H1 (cell line): ENCODE measurements around the gene UBE2J1. TPM values are rescaled to one million over a fixed set of nuclear protein-coding genes. Genes with fewer than 3 reads are reported as not detected.

Experiments used
- CTCF ChIA-PET: fragments of 300-600 bp; sonication (Branson Sonifier 250); formaldehyde crosslinking; loops from one replicate; lab custom pipeline; 2021; ENCODE audit not compliant: partially characterized antibody; lab: Charles Lee
- POLR2A ChIA-PET: fragments of 300-600 bp; sonication (Branson Sonifier 250); formaldehyde crosslinking; loops from one replicate; lab custom pipeline; 2021; ENCODE audit warnings: inconsistent platforms; ENCODE audit not compliant: partially characterized antibody; lab: Charles Lee
- DNase-seq, 2 experiments: peaks; one replicate each; pipeline versions ENCODE4 v3.0.0 to v3.0.0-alpha.2; 2010 to 2022; ENCODE audit warnings: low spot score in 2 of 2, low read depth in 1 of 2, mixed read lengths in 1 of 2
- FAIRE-seq: peaks from 2 replicates; lab custom pipeline; 2011; peaks lifted over from hg19 to GRCh38; lab: Jason Lieb, UNC
- H2AFZ ChIP-seq: 2 replicates; pipeline ENCODE4 v1.8.1; 2012; ENCODE audit warnings: low read length, inconsistent platforms
- H2AK5ac ChIP-seq: 2 replicates; pipeline ENCODE4 v1.6.1; 2013; ENCODE audit warnings: low read depth, low read length
- H2BK120ac ChIP-seq: replicated peaks from 2 replicates; pipeline ENCODE3; 2013; ENCODE audit warnings: low read depth, low read length, inconsistent platforms
- H2BK12ac ChIP-seq: 2 replicates; pipeline ENCODE4 v1.6.1; 2013; ENCODE audit warnings: low read depth, low read length
- H2BK15ac ChIP-seq: 2 replicates; pipeline ENCODE4 v1.6.1; 2013; ENCODE audit warnings: low read length
- H2BK20ac ChIP-seq: 2 replicates; pipeline ENCODE4 v1.6.1; 2013; ENCODE audit warnings: low read length
- H2BK5ac ChIP-seq: 2 replicates; pipeline ENCODE4 v1.6.1; 2013; ENCODE audit warnings: low read depth, low read length
- H3K14ac ChIP-seq: 2 replicates; pipeline ENCODE4 v1.6.1; 2013; ENCODE audit warnings: inconsistent platforms; ENCODE audit not compliant: insufficient read length
- H3K18ac ChIP-seq: 2 replicates; pipeline ENCODE4 v1.6.1; 2013; ENCODE audit warnings: low read length; ENCODE audit errors: extremely low read depth
- H3K23ac ChIP-seq: 2 replicates; pipeline ENCODE4 v1.6.1; 2013; ENCODE audit warnings: inconsistent platforms; ENCODE audit not compliant: insufficient read length
- H3K23me2 ChIP-seq: 2 replicates; pipeline ENCODE4 v1.6.1; 2013; ENCODE audit warnings: low read depth, low read length
- H3K27ac ChIP-seq: 2 replicates; pipeline ENCODE4 v1.6.1; 2011; ENCODE audit warnings: low read depth, low read length, inconsistent platforms
- H3K27me3 ChIP-seq, 4 experiments: replicated peaks in 1 of 4; 1 replicate in 1 of 4; 2 replicates in 3 of 4; pipeline versions ENCODE4 v1.6.1 to v1.8.1; 2011 to 2013; ENCODE audit warnings: low read length in 3 of 4, mild to moderate bottlenecking in 3 of 4, inconsistent platforms in 2 of 4, mixed read lengths in 2 of 4, moderate library complexity in 1 of 4; ENCODE audit not compliant: control insufficient read depth in 3 of 4, insufficient read depth in 3 of 4; ENCODE audit errors: extremely low read depth in 1 of 4
- H3K36me3 ChIP-seq, 4 experiments: 2 replicates each; pipeline versions ENCODE4 v1.6.1 to v1.8.1; 2011 to 2013; ENCODE audit warnings: mild to moderate bottlenecking in 4 of 4, low read length in 3 of 4, moderate library complexity in 2 of 4, control low read depth in 1 of 4, inconsistent platforms in 1 of 4; ENCODE audit not compliant: insufficient read depth in 4 of 4, control insufficient read depth in 2 of 4
- H3K4ac ChIP-seq: replicated peaks from 2 replicates; pipeline ENCODE3; 2013; ENCODE audit warnings: low read length, low read depth, mixed read lengths, inconsistent platforms; ENCODE audit not compliant: insufficient read length
- H3K4me1 ChIP-seq, 4 experiments: replicated peaks in 1 of 4; 1 replicate in 1 of 4; 2 replicates in 3 of 4; pipeline versions ENCODE4 v1.6.1 to v1.8.1; 2011 to 2013; ENCODE audit warnings: low read length in 3 of 4, inconsistent platforms in 2 of 4, mixed read lengths in 1 of 4; ENCODE audit not compliant: insufficient read depth in 4 of 4, control insufficient read depth in 3 of 4
- H3K4me2 ChIP-seq, 2 experiments: 2 replicates each; pipeline versions ENCODE4 v1.6.1 to v1.8.1; 2011 to 2013; ENCODE audit warnings: low read depth in 2 of 2, low read length in 2 of 2, control low read depth in 1 of 2, inconsistent platforms in 1 of 2, mild to moderate bottlenecking in 1 of 2; ENCODE audit not compliant: insufficient read depth in 1 of 2
- H3K4me3 ChIP-seq, 4 experiments: fragments of 200-600, 300-600 bp in 1 of 4; sonication (generic), shearing (Covaris generic), sonication (Bioruptor Twin) in 1 of 4; 2 replicates each; pipeline versions ENCODE4 v1.5.1 to v1.8.1; 2011 to 2016; ENCODE audit warnings: low read length in 4 of 4, low read depth in 3 of 4, control low read depth in 2 of 4, inconsistent platforms in 2 of 4, mild to moderate bottlenecking in 2 of 4, mixed read lengths in 1 of 4, moderate library complexity in 1 of 4; ENCODE audit not compliant: insufficient read depth in 2 of 4; ENCODE audit errors: extremely low read depth in 1 of 4
- H3K56ac ChIP-seq: replicated peaks from 2 replicates; pipeline ENCODE3; 2013; ENCODE audit warnings: low read depth, mild to moderate bottlenecking, mixed read lengths, low read length, inconsistent platforms; ENCODE audit not compliant: insufficient read length
- H3K79me1 ChIP-seq: 2 replicates; pipeline ENCODE4 v1.6.1; 2013; ENCODE audit warnings: low read depth, low read length, control low read depth
- H3K79me2 ChIP-seq, 2 experiments: 2 replicates each; pipeline versions ENCODE4 v1.6.1 to v1.8.1; 2012 to 2013; ENCODE audit warnings: low read length in 2 of 2, mild to moderate bottlenecking in 2 of 2, inconsistent platforms in 1 of 2; ENCODE audit not compliant: insufficient read depth in 2 of 2, control insufficient read depth in 1 of 2
- H3K9ac ChIP-seq, 4 experiments: replicated peaks in 1 of 4; 1 replicate in 1 of 4; 2 replicates in 3 of 4; pipeline versions ENCODE4 v1.6.1 to v1.8.1; 2011 to 2013; ENCODE audit warnings: low read depth in 3 of 4, low read length in 3 of 4, control low read depth in 2 of 4, mild to moderate bottlenecking in 2 of 4, moderate library complexity in 2 of 4, inconsistent platforms in 1 of 4; ENCODE audit errors: extremely low read depth in 1 of 4
- H3K9me3 ChIP-seq, 2 experiments: 2 replicates each; pipeline versions ENCODE4 v1.6.1 to v1.8.1; 2012 to 2013; ENCODE audit warnings: mild to moderate bottlenecking in 2 of 2, moderate library complexity in 2 of 2, control low read depth in 1 of 2, inconsistent platforms in 1 of 2, low read depth in 1 of 2, low read length in 1 of 2, mixed read lengths in 1 of 2; ENCODE audit not compliant: insufficient read depth in 2 of 2
- H4K20me1 ChIP-seq, 2 experiments: replicated peaks in 1 of 2; 2 replicates each; pipeline versions ENCODE3 to v1.8.1; 2011 to 2013; ENCODE audit warnings: inconsistent platforms in 2 of 2, low read length in 2 of 2, mild to moderate bottlenecking in 1 of 2; ENCODE audit not compliant: insufficient read depth in 2 of 2, control insufficient read depth in 1 of 2
- H4K5ac ChIP-seq: 2 replicates; pipeline ENCODE4 v1.6.1; 2013; ENCODE audit warnings: low read length, low read depth, mixed read lengths, inconsistent platforms; ENCODE audit not compliant: insufficient read length
- H4K8ac ChIP-seq: 2 replicates; pipeline ENCODE4 v1.8.0; 2013; ENCODE audit warnings: mild to moderate bottlenecking, moderate library complexity, low read length, inconsistent platforms; ENCODE audit not compliant: insufficient read depth; ENCODE audit errors: extremely low read depth
- H4K91ac ChIP-seq: replicated peaks from 2 replicates; pipeline ENCODE3; 2013; ENCODE audit warnings: low read length, mixed read lengths, inconsistent platforms; ENCODE audit not compliant: insufficient read length
- ATF3 ChIP-seq: IDR thresholded peaks from 2 replicates; pipeline ENCODE4 v1.6.1; 2011; ENCODE audit warnings: low read depth, mild to moderate bottlenecking, low read length; ENCODE audit not compliant: insufficient read depth
- CHD2 ChIP-seq: IDR thresholded peaks from 2 replicates; pipeline ENCODE4 v1.6.1; 2012; ENCODE audit warnings: low read length, improper control_type of control experiment
- CREB1 ChIP-seq: IDR thresholded peaks from 2 replicates; pipeline ENCODE4 v1.6.1; 2012; ENCODE audit warnings: inconsistent platforms
- GABPA ChIP-seq: IDR thresholded peaks from 2 replicates; pipeline ENCODE4 v1.6.1; 2011; ENCODE audit warnings: mild to moderate bottlenecking, low read length, moderate library complexity, borderline replicate concordance; ENCODE audit not compliant: insufficient read depth
- GTF2F1 ChIP-seq: IDR thresholded peaks from 2 replicates; pipeline ENCODE4 v1.6.1; 2012; ENCODE audit warnings: low read depth, low read length, improper control_type of control experiment, borderline replicate concordance
- HDAC6 ChIP-seq: IDR thresholded peaks from one replicate; pipeline ENCODE4 v1.7.1; 2012; ENCODE audit warnings: low read depth, mild to moderate bottlenecking, inconsistent platforms, low read length, moderate library complexity
- JUND ChIP-seq: IDR thresholded peaks from 2 replicates; pipeline ENCODE4 v1.6.1; 2011; ENCODE audit warnings: mild to moderate bottlenecking, improper control_type of control experiment, low read length
- POU5F1 ChIP-seq: IDR thresholded peaks from 2 replicates; pipeline ENCODE4 v1.6.1; 2011; ENCODE audit warnings: low read depth, mild to moderate bottlenecking, low read length, moderate library complexity
- RFX5 ChIP-seq: IDR thresholded peaks from 2 replicates; pipeline ENCODE4 v1.6.1; 2011; ENCODE audit warnings: low read depth, low read length, improper control_type of control experiment, borderline replicate concordance
- RXRA ChIP-seq: IDR thresholded peaks from 2 replicates; pipeline ENCODE4 v1.6.1; 2011; ENCODE audit warnings: low read depth, mild to moderate bottlenecking, low read length, moderate library complexity; ENCODE audit not compliant: insufficient read depth
- SRF ChIP-seq: IDR thresholded peaks from 2 replicates; pipeline ENCODE4 v1.6.1; 2011; ENCODE audit warnings: mild to moderate bottlenecking, low read depth, low read length, moderate library complexity
- TAF1 ChIP-seq: IDR thresholded peaks from 2 replicates; pipeline ENCODE4 v1.6.1; 2011; ENCODE audit warnings: mild to moderate bottlenecking, low read depth, low read length
- ZNF274 ChIP-seq: IDR thresholded peaks from 2 replicates; pipeline ENCODE4 v1.7.0; 2012; ENCODE audit warnings: low read length, borderline replicate concordance; ENCODE audit errors: extremely low read depth
- WGBS, 2 experiments: shearing (Covaris generic) in 1 of 2; methylation state at CpG; one replicate each; pipeline versions ENCODE4 v1.1.6 to v1.1.7; 2013 to 2015; ENCODE audit warnings: low lambda C conversion rate in 2 of 2, mixed read lengths in 2 of 2, inconsistent platforms in 1 of 2, low coverage in 1 of 2, missing lambda C conversion rate in 1 of 2; ENCODE audit not compliant: insufficient replicate concordance in 2 of 2, insufficient coverage in 1 of 2, insufficient read length in 1 of 2; ENCODE audit errors: extremely low coverage in 1 of 2, missing lambda C conversion rate in 1 of 2; 5-methylcytosine and 5-hydroxymethylcytosine counted together
- polyA plus RNA-seq, 7 experiments: library from polyadenylated mRNA; depleted of rRNA in 3 of 7; stranded (reverse) in 5 of 7; unstranded in 2 of 7; fragments of >200 nt in 5 of 7; fragments of 200-250 nt in 2 of 7; gene quantifications; 1 replicate in 5 of 7; 2 replicates in 1 of 7; 4 replicates in 1 of 7; pipeline versions ENCODE4 v1.2.1 to v1.2.3, GENCODE V29; 2011 to 2013; ENCODE audit warnings: missing spikeins in 2 of 7, mixed read lengths in 2 of 7
- total RNA-seq: library from RNA; stranded (reverse); fragmentation: NEBNext Ultra II Directional; extraction: Animal tissue kit (Norgen Biotek cat#: 25700); gene quantifications from 2 replicates; pipeline ENCODE4 v1.2.1, GENCODE V29; 2021

The UBE2J1 gene
- total and polyA plus RNA-seq, 2 of the 8 experiments (the other 6 are each of a cell fraction or from before 2014, with no cell fraction given): 8.5 to 15.2 TPM

DNA sequence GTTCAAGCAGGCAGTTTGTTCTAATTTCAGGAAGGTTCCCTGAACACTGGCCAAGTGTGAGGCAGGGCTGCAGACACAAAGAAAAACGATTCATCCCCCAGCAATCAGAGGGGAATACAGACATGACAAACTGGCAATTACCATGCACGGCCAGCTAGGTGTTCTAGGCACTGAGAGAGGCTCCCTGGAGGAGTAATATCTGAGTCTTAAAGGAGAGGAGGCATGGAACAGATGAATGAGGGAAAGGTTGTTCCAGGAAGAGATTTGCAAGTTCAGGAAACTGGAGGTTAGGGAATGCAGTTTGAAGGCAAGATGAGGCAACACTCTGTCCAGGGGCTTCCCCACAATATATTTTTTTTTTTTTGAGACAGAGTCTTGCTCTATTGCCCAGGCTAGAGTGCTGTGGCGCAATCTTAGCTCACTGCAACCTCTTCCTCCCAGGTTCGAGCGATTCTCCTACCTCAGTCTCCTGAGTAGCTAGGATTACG lies 48.4 kb upstream of the UBE2J1 start:
- no peak for DNase-seq
- H2BK120ac ChIP-seq: no peak overlapping the region
- no peaks in the 10 kb centered on the region for H3K9me3 ChIP-seq
- no peak overlapping the region for H3K23ac ChIP-seq
- H3K9ac ChIP-seq: no peak overlapping the region
- H3K4me3 ChIP-seq: no peak overlapping the region
- H4K91ac ChIP-seq: no peak overlapping the region
- no peak overlapping the region for H2AFZ ChIP-seq
- H3K79me2 ChIP-seq: peaks cover 0 to 33% of the 10 kb centered on the region in 2 experiments; a peak in 2 of 4 replicates
- H3K4me1 ChIP-seq: peaks cover under 1 to 7% (median 2%) of the 10 kb centered on the region in 4 experiments; a peak in 6 of 7 replicates
- ChIA-PET POLR2A (interaction anchor here (1.0 to 1.4 kb wide), 2 partner anchors 9 kb away, joined by 3 read pairs; no protein-coding TSS in a partner anchor), CTCF (interaction anchor here (0.9 to 3.0 kb wide), 6 partner anchors 8 to 30 kb away, joined by 3 to 11 read pairs (median 4); no protein-coding TSS in a partner anchor)
- no peak for FAIRE-seq
- no peaks in the 10 kb centered on the region for H3K27me3 ChIP-seq
- no peak overlapping the region for H2BK20ac ChIP-seq
- no peak overlapping the region for H2AK5ac ChIP-seq
- no peak overlapping the region for H2BK15ac ChIP-seq
- H2BK12ac ChIP-seq: no peak overlapping the region
- H3K23me2 ChIP-seq: no peaks in the 10 kb centered on the region; the same call in 1 of the 2 replicates
- no peak overlapping the region for H3K27ac ChIP-seq
- H3K18ac ChIP-seq: no peak overlapping the region
- H3K79me1 ChIP-seq: peaks cover 5% of the 10 kb centered on the region; the same call in 1 of the 2 replicates
- TF ChIP-seq HDAC6: no peak
- TF ChIP-seq CREB1: no peak
- no peak for TF ChIP-seq TAF1
- TF ChIP-seq CHD2: no peak
- TF ChIP-seq ZNF274: no peak
- TF ChIP-seq POU5F1: no peak
- no peak for TF ChIP-seq RFX5
- no peak for TF ChIP-seq GABPA
- no peak for TF ChIP-seq RXRA
- TF ChIP-seq SRF: no peak
- no peak for TF ChIP-seq GTF2F1
- TF ChIP-seq ATF3: no peak
- no peak for TF ChIP-seq JUND
- no peak overlapping the region for H4K5ac ChIP-seq
- 85% methylated on average over 6 of the region's 6 CpGs; no CpG with 5 or more reads in 1 of the 2 experiments for WGBS, 2 experiments
- no peak overlapping the region for H2BK5ac ChIP-seq
- no peak overlapping the region for H3K56ac ChIP-seq
- H3K14ac ChIP-seq: no peak overlapping the region
- H4K20me1 ChIP-seq: no peaks in the 10 kb centered on the region
- H4K8ac ChIP-seq: no peak overlapping the region
- H3K4ac ChIP-seq: no peak overlapping the region
- H3K4me2 ChIP-seq: no peak overlapping the region
- no peaks in the 10 kb centered on the region for H3K36me3 ChIP-seq
